HFF-Myc (cell line): Measurements from ENCODE around the gene LRRC15.

ENCODE experiments used
- DNase-seq: peaks from one replicate; pipeline ENCODE4 v3.0.0-alpha.2; 2011; ENCODE audit warnings: low read depth; ENCODE audit errors: extremely low read depth
- H3K4me3 ChIP-seq: replicated peaks from 2 replicates; pipeline ENCODE4 v1.5.1; 2011; ENCODE audit warnings: low read depth, mild to moderate bottlenecking, control low read depth, low read length
- TF ChIP-seq, protein P1 (sequence below): IDR thresholded peaks from 2 replicates; pipeline ENCODE4 v1.5.1; 2012; ENCODE audit warnings: mild to moderate bottlenecking, low read depth, low read length, control low read depth; ENCODE audit errors: missing control alignments

LRRC15 gene

GRCh38 chr3:194323785-194324735 lies 45.5 kb downstream of the LRRC15 start:
- H3K4me3 ChIP-seq: no peak overlapping the region; the same call in 1 of the 2 replicates
- DNase-seq: peak; percentile 53
- TF ChIP-seq, protein P1, sequence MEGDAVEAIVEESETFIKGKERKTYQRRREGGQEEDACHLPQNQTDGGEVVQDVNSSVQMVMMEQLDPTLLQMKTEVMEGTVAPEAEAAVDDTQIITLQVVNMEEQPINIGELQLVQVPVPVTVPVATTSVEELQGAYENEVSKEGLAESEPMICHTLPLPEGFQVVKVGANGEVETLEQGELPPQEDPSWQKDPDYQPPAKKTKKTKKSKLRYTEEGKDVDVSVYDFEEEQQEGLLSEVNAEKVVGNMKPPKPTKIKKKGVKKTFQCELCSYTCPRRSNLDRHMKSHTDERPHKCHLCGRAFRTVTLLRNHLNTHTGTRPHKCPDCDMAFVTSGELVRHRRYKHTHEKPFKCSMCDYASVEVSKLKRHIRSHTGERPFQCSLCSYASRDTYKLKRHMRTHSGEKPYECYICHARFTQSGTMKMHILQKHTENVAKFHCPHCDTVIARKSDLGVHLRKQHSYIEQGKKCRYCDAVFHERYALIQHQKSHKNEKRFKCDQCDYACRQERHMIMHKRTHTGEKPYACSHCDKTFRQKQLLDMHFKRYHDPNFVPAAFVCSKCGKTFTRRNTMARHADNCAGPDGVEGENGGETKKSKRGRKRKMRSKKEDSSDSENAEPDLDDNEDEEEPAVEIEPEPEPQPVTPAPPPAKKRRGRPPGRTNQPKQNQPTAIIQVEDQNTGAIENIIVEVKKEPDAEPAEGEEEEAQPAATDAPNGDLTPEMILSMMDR: no peak

DNA sequence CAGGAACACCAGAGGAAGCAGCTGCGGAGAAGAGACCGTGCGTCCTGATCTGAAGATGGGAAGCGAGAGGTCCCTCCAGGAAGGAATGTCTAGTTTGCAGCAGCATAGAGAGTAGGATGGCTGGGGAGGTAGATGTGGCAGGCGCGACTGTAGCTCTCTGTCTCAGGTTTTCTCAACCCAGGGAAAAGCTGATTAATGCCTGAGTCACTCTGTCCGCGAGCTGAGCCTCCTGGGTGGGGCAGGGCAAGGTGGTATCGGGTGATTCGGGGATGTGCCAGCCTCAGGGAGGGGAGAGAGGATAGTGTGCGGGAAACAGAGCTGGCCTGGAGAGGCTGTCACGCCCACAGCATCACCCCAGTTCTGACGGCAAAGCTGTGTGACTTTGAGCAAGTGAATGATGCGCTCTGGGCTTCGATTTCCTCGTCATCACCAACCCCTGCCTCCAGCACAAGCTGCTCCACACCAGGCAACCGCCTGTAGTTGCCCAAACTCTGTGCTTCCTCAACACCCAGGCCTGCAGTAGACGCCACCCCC lies 46.8 kb downstream of the LRRC15 start:
- TF ChIP-seq, protein P1: no peak
- peak; percentile 55 for DNase-seq

DNA sequence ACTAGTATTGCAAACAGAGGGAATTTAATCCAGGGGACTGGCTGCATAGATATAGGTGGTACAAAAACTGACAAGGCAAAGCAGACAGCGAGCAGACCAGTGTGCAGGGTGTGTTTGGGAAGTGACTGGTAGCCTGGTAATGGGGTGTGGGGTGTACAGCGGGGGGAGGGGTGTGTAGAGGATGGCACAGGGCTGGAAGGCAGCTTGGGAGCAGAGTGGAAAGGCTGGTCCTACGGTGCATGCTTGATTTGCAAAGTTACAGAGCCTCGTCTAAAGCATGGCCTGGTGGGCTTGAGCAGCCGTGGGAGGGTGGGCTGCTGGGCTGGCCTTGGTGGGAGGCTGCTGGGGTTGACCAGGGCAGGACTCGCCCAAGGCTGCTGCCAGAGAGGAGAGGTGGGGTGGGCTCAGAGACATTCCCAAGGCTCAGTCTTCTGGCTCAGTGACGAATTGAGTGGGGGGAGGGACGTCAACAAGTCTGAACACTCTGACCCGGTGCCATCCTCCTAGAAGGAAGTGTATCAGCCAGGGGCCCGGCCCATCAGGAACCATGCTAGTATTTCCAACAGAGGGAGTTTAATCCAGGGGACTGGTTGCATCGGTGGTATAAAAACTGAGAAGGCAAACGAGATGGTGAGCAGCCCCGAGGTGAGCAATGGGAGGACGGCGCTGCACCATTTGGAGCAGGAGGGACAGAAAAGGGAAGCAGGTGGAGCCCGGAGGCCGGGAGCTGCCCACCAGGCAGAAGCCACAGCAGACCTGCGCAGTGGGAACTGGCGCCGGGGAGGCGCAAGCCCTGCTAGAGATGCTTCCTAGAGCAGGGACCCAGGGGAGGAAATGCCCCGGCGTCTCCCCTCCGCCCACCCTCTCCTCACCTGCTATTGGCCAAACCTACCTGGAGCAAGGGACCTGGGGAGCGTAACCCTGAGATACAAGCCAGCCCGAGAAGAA lies 47.6 kb downstream of the LRRC15 start:
- no peak overlapping the region for H3K4me3 ChIP-seq
- no peak for DNase-seq
- TF ChIP-seq, protein P1: no peak

More for the DNA sequence above, 46.8 kb downstream of the LRRC15 start:
- H3K4me3 ChIP-seq: no peak overlapping the region

- no peak for DNase-seq
- no peak overlapping the region for H3K4me3 ChIP-seq
- TF ChIP-seq, protein P1: no peak
Observed at GRCh38 chr3:194320744-194321243, 48.7 kb downstream of the LRRC15 start.

DNA sequence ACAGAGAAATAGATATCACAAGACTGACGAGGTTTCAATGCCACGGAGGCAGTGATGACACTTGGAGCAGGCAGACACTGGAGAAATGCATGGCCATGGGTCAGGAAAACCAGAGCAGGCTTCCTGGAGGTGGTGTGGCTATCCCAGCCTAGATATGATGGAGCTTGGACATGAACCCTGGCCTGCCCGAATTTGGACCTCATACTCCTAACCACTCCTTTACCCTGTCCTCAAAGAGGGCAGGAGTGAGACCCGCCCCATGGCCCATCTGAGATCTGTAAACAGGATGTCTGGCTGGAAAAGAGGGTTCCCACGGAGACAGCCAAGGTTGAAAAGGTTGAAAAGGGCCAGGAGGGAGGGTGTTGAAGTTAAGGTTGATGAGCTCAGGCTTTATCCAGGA lies 49.4 kb downstream of the LRRC15 start:
- TF ChIP-seq, protein P1: no peak
- DNase-seq: no peak
- H3K4me3 ChIP-seq: no peak overlapping the region

- no peak overlapping the region for H3K4me3 ChIP-seq
- no peak for DNase-seq
- TF ChIP-seq, protein P1: no peak
Observed at GRCh38 chr3:194318511-194319161, 50.9 kb downstream of the LRRC15 start.
